ENCODE results near the gene CLCN4. TPM values are rescaled to one million over a fixed set of nuclear protein-coding genes. Genes with fewer than 3 reads are reported as not detected.

CLCN4 gene
- total and polyA plus RNA-seq, 10 of the 15 experiments (the other 5 are each of a cell fraction or from before 2014, with no cell fraction given) = 0.90 to 6.9 (median 2.9) TPM

DNA sequence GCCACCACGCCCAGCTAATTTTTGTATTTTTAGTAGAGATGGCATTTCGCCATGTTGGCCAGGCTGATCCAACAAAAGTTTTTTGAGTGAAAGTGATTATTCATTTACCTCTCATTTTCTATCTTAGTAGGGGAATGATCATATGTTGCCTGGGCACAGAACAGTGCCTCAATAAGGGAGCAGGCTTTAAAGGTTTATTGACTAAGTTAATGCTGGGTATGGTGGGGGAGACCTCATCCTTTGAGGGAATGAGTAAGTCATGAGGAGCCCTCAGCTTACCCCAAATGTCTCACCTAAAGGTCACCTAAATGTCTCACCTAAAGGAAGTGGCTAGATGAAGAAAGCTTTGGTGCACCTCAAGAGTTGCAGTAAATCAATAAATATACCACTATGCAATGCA is 109.0 kb downstream of the CLCN4 start:
- H3K4me2 ChIP-seq (ENCODE audit: control insufficient read depth, insufficient read depth) = no peak overlapping the region
- POLR2A ChIA-PET = no interaction called here
- ATAC-seq (no peak), FAIRE-seq (no peak), DNase-seq (ENCODE audit: low read depth, low spot score) (no peak)
- intact Hi-C loops (cut with micrococcal nuclease; ENCODE audit: unreplicated experiment) = no loop called here
- in situ Hi-C loops (cut with MboI) = no loop called here
- H3K79me2 ChIP-seq (ENCODE audit: control insufficient read depth, insufficient read depth, low read length) = no peaks in the 10 kb centered on the region
- no peaks in the 10 kb centered on the region for H3K4me1 ChIP-seq (ENCODE audit: control insufficient read depth, insufficient read depth, low read length)
- no TSS peak for BruUV-seq (replicated peaks)
- no peak overlapping the region for H3K4me3 ChIP-seq
- 0% methylated on average over 2 of the region's 2 CpGs for WGBS (ENCODE audit: insufficient coverage, insufficient replicate concordance, low lambda C conversion rate, missing lambda C conversion rate)
- no peaks in the 10 kb centered on the region for H3K9me3 ChIP-seq (replicated peaks; ENCODE audit: control insufficient read depth, insufficient read depth, low read length)
- H4K20me1 ChIP-seq (ENCODE audit: control insufficient read depth, insufficient read depth) = no peaks in the 10 kb centered on the region
- no peaks in the 10 kb centered on the region for H3K27me3 ChIP-seq (replicated peaks in 1 of 2; ENCODE audit: control insufficient read depth in 2 of 2, insufficient read depth in 2 of 2, low read length in 1 of 2)
- SMC1A ChIA-PET (ENCODE audit: uncharacterized antibody, unreplicated experiment) = interaction anchor here (0.9 kb wide), 1 partner anchor 9 kb away, joined by 3 read pairs; no protein-coding TSS in a partner anchor
- no peak overlapping the region for H3K27ac ChIP-seq (ENCODE audit: control insufficient read depth, insufficient read depth)
- RAD21 ChIA-PET (ENCODE audit: unreplicated experiment) = no interaction called here
- no peak overlapping the region for H2AFZ ChIP-seq (ENCODE audit: control insufficient read depth, low read depth, low read length)
- H3K36me3 ChIP-seq (ENCODE audit: control insufficient read depth in 2 of 2, insufficient read depth in 2 of 2, low read length in 1 of 2) = no peaks in the 10 kb centered on the region
- H3K9ac ChIP-seq (ENCODE audit: control insufficient read depth, insufficient read depth, low read length) = no peak overlapping the region
- CTCF ChIA-PET = no interaction called here
- TF ChIP-seq CBX3 (IDR thresholded peaks at IDR 0.05; ENCODE audit: borderline replicate concordance, low read depth) (no peak), GATAD2B (conservative IDR thresholded peaks at IDR 0.05; ENCODE audit: low read depth) (no peak)

GRCh38 chrX:10278716-10279115 is 121.9 kb downstream of the CLCN4 start:
- in situ Hi-C loops (cut with MboI) = no loop called here
- Histone ChIP-seq H2AFZ (ENCODE audit: control insufficient read depth, low read depth, low read length) (no peak overlapping the region), H3K36me3 (ENCODE audit: control insufficient read depth in 2 of 2, insufficient read depth in 2 of 2, low read length in 1 of 2) (no peaks in the 10 kb centered on the region), H3K4me3 (no peak overlapping the region), H3K27me3 (replicated peaks in 1 of 2; ENCODE audit: control insufficient read depth in 2 of 2, insufficient read depth in 2 of 2, low read length in 1 of 2) (no peaks in the 10 kb centered on the region; a peak in 1 of 4 replicates), H3K27ac (ENCODE audit: control insufficient read depth, insufficient read depth) (no peak overlapping the region), H3K4me2 (ENCODE audit: control insufficient read depth, insufficient read depth) (no peak overlapping the region), H3K9me3 (replicated peaks; ENCODE audit: control insufficient read depth, insufficient read depth, low read length) (no peaks in the 10 kb centered on the region), H3K9ac (ENCODE audit: control insufficient read depth, insufficient read depth, low read length) (no peak overlapping the region), H4K20me1 (ENCODE audit: control insufficient read depth, insufficient read depth) (no peaks in the 10 kb centered on the region), H3K79me2 (ENCODE audit: control insufficient read depth, insufficient read depth, low read length) (no peaks in the 10 kb centered on the region), H3K4me1 (ENCODE audit: control insufficient read depth, insufficient read depth, low read length) (no peaks in the 10 kb centered on the region)
- SMC1A ChIA-PET (ENCODE audit: uncharacterized antibody, unreplicated experiment) = no interaction called here
- ATAC-seq = no peak
- no peak for FAIRE-seq
- CTCF ChIA-PET = no interaction called here
- TF ChIP-seq MYC (IDR thresholded peaks at IDR 0.05; ENCODE audit: insufficient read depth, insufficient read length, insufficient replicate concordance, low read length, severe bottlenecking) (no peak), MTA3 (IDR thresholded peaks at IDR 0.05; ENCODE audit: borderline replicate concordance, low read length) (no peak), ZNF274 (IDR thresholded peaks at IDR 0.05; ENCODE audit: insufficient read depth, insufficient read length) (no peak), ZNF622 (IDR thresholded peaks at IDR 0.05) (no peak), POU2F2 (IDR thresholded peaks at IDR 0.05; ENCODE audit: borderline replicate concordance, low read depth, low read length) (no peak), IKZF1 (conservative IDR thresholded peaks at IDR 0.05) (no peak), IKZF2 (IDR thresholded peaks at IDR 0.05) (no peak), ZSCAN29 (IDR thresholded peaks at IDR 0.05) (no peak)
- no peak for DNase-seq (ENCODE audit: low read depth, low spot score)
- 15% methylated on average over 2 of the region's 2 CpGs for WGBS (ENCODE audit: insufficient coverage, insufficient replicate concordance, low lambda C conversion rate, missing lambda C conversion rate)
- RAD21 ChIA-PET (ENCODE audit: unreplicated experiment) = no interaction called here
- POLR2A ChIA-PET = no interaction called here
- no TSS peak for BruUV-seq (replicated peaks)
- intact Hi-C loops (cut with micrococcal nuclease; ENCODE audit: unreplicated experiment) = no loop called here

All from GM12878 (cell line).